ENCODE data around the gene NEO1.

NEO1 gene

GRCh38 chr15:73078722-73079121, 26.5 kb downstream of the NEO1 start:
- DNase-seq (ENCODE audit: low read depth), result no peak

GRCh38 chr15:73079565-73079964, 27.3 kb downstream of the NEO1 start:
- DNase-seq (ENCODE audit: low read depth), result no peak

GRCh38 chr15:73081321-73081958, 29.2 kb downstream of the NEO1 start:
- peak; percentile 12 for DNase-seq (ENCODE audit: low read depth)

GRCh38 chr15:73082812-73083211, 30.5 kb downstream of the NEO1 start:
- no peak for DNase-seq (ENCODE audit: low read depth)

- no peak for DNase-seq (ENCODE audit: low read depth)
Observed at GRCh38 chr15:73087098-73087497, 34.8 kb downstream of the NEO1 start.

- DNase-seq (ENCODE audit: low read depth), result no peak
Observed at GRCh38 chr15:73105064-73105463, 52.8 kb downstream of the NEO1 start.

GRCh38 chr15:73108676-73109075, 56.4 kb downstream of the NEO1 start:
- DNase-seq (ENCODE audit: low read depth), result no peak

GRCh38 chr15:73109765-73110164, 57.5 kb downstream of the NEO1 start:
- DNase-seq (ENCODE audit: low read depth), result no peak

GRCh38 chr15:73110201-73110600, 57.9 kb downstream of the NEO1 start:
- DNase-seq (ENCODE audit: low read depth), result no peak

GRCh38 chr15:73114064-73114463, 61.8 kb downstream of the NEO1 start:
- no peak for DNase-seq (ENCODE audit: low read depth)

GRCh38 chr15:73116164-73116563, 63.9 kb downstream of the NEO1 start:
- no peak for DNase-seq (ENCODE audit: low read depth)

- no peak for DNase-seq (ENCODE audit: low read depth)
Observed at GRCh38 chr15:73118055-73118454, 65.8 kb downstream of the NEO1 start.

GRCh38 chr15:73119478-73119877, 67.2 kb downstream of the NEO1 start:
- DNase-seq (ENCODE audit: low read depth), result no peak

- DNase-seq (ENCODE audit: low read depth), result no peak
Observed at GRCh38 chr15:73120269-73120668, 68.0 kb downstream of the NEO1 start.

- DNase-seq (ENCODE audit: low read depth), result no peak
Observed at GRCh38 chr15:73125219-73125618, 73.0 kb downstream of the NEO1 start.

GRCh38 chr15:73127302-73127936, 75.2 kb downstream of the NEO1 start:
- peak; percentile 32 for DNase-seq (ENCODE audit: low read depth)

GRCh38 chr15:73130830-73131229, 78.6 kb downstream of the NEO1 start:
- no peak for DNase-seq (ENCODE audit: low read depth)

GRCh38 chr15:73134196-73134595, 81.9 kb downstream of the NEO1 start:
- DNase-seq (ENCODE audit: low read depth), result no peak

GRCh38 chr15:73139041-73139743, 86.9 kb downstream of the NEO1 start:
- no peak for DNase-seq (ENCODE audit: low read depth)

- DNase-seq (ENCODE audit: low read depth), result no peak
Observed at GRCh38 chr15:73139744-73140553, 87.7 kb downstream of the NEO1 start.

GRCh38 chr15:73141216-73141900, 89.1 kb downstream of the NEO1 start:
- no peak for DNase-seq (ENCODE audit: low read depth)
